NCI-H446 (cell line): ENCODE data around the gene OR10A2.
"Not testable (repeated sequence)": the region's sequence is repeated elsewhere in the genome, so short reads cannot be mapped to it uniquely, and the experiment has no call there.

Source experiments
- DNase-seq, 2 experiments: peaks; one replicate each; lab custom pipeline; 2025; lab: John Stamatoyannopoulos, UW

OR10A2 gene

GRCh38 chr11:6887711-6888110 is 24.9 kb downstream of the OR10A2 start:
- not testable (repeated sequence) for DNase-seq

- no peak for DNase-seq
Observed at GRCh38 chr11:6888830-6889229, 26.0 kb downstream of the OR10A2 start.

GRCh38 chr11:6889835-6890234 is 27.0 kb downstream of the OR10A2 start:
- no peak for DNase-seq

- no peak for DNase-seq
Observed at GRCh38 chr11:6892400-6892799, 29.5 kb downstream of the OR10A2 start, which contains the start of gene OR2D2. Gene OR2D2, minus strand, starts transcription at chr11:6892500. Its CDS starts 0 bp downstream, at chr11:6892500.

GRCh38 chr11:6894097-6894496 is 31.2 kb downstream of the OR10A2 start:
- DNase-seq: no peak

GRCh38 chr11:6895010-6895409 is 32.2 kb downstream of the OR10A2 start:
- DNase-seq: no peak

- no peak for DNase-seq
Observed at GRCh38 chr11:6898911-6899310, 36.1 kb downstream of the OR10A2 start.

GRCh38 chr11:6900327-6900999 is 37.6 kb downstream of the OR10A2 start:
- no peak for DNase-seq

GRCh38 chr11:6904804-6905203 is 41.9 kb downstream of the OR10A2 start:
- not testable (repeated sequence) for DNase-seq

- no peak for DNase-seq
Observed at GRCh38 chr11:6911378-6911777, 48.5 kb downstream of the OR10A2 start.

- peak in 1 of 2 experiments; percentile 1 for DNase-seq
Observed at GRCh38 chr11:6911948-6912347, 49.1 kb downstream of the OR10A2 start.

- DNase-seq: no peak
Observed at GRCh38 chr11:6919698-6920097, 56.8 kb downstream of the OR10A2 start.

GRCh38 chr11:6920702-6921101 is 57.8 kb downstream of the OR10A2 start, which contains the start of gene OR2D3:
Gene OR2D3, plus strand, starts transcription at chr11:6921002. Its CDS starts 0 bp downstream, at chr11:6921002.
- no peak for DNase-seq
